ENCODE results near the gene NFX1.
"Not testable (repeated sequence)": the region's sequence is repeated elsewhere in the genome, so short reads cannot be mapped to it uniquely, and the experiment has no call there.

Gene NFX1

GRCh38 chr9:33309903-33310302 is 19.6 kb downstream of the NFX1 start:
- Histone ChIP-seq H3K27ac (ENCODE audit: low read depth, low read length) (no peak overlapping the region), H3K4me1 (ENCODE audit: control insufficient read depth, insufficient read depth, low read length) (no peaks in the 10 kb centered on the region), H3K9me3 (ENCODE audit: control insufficient read depth, insufficient read depth, low read depth, low read length) (no peaks in the 10 kb centered on the region), H3K27me3 (ENCODE audit: control insufficient read depth, insufficient read depth, low read length) (no peaks in the 10 kb centered on the region), H3K4me3 (ENCODE audit: low read depth, low read length) (no peak overlapping the region), H3K36me3 (ENCODE audit: control insufficient read depth, insufficient read depth, low read length) (peaks cover 96% of the 10 kb centered on the region), H3K9ac (ENCODE audit: low read length) (no peak overlapping the region)

GRCh38 chr9:33310748-33311147 is 20.4 kb downstream of the NFX1 start:
- H3K4me3 ChIP-seq (ENCODE audit: low read depth, low read length), result no peak overlapping the region
- H3K27me3 ChIP-seq (ENCODE audit: control insufficient read depth, insufficient read depth, low read length), result no peaks in the 10 kb centered on the region
- H3K27ac ChIP-seq (ENCODE audit: low read depth, low read length), result no peak overlapping the region
- no peaks in the 10 kb centered on the region for H3K4me1 ChIP-seq (ENCODE audit: control insufficient read depth, insufficient read depth, low read length)
- no peaks in the 10 kb centered on the region for H3K9me3 ChIP-seq (ENCODE audit: control insufficient read depth, insufficient read depth, low read depth, low read length)
- H3K36me3 ChIP-seq (ENCODE audit: control insufficient read depth, insufficient read depth, low read length), result peaks cover 92% of the 10 kb centered on the region
- H3K9ac ChIP-seq (ENCODE audit: low read length), result no peak overlapping the region

DNA sequence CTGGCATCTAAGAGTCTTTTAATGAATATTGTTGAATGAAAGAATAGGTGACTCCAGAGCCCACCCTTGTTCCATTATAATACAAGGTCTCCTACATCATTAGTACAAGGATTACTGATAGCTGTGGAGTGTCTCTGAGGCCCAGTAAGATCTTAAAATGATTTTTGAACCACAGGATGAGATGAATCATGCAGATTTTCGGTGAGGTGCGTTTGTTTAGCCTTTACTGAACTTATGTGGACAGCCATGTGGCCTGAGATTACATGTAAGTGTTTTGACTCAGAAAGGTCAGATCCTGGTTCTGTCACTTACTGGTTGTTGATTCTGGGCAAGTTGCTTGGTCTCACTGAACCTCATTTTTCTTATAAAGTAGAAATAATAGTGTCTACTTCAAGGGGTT is 21.6 kb downstream of the NFX1 start:
- Histone ChIP-seq H3K9ac (ENCODE audit: low read length) (no peak overlapping the region), H3K27me3 (ENCODE audit: control insufficient read depth, insufficient read depth, low read length) (no peaks in the 10 kb centered on the region), H3K9me3 (ENCODE audit: control insufficient read depth, insufficient read depth, low read depth, low read length) (no peaks in the 10 kb centered on the region), H3K4me1 (ENCODE audit: control insufficient read depth, insufficient read depth, low read length) (no peaks in the 10 kb centered on the region), H3K4me3 (ENCODE audit: low read depth, low read length) (no peak overlapping the region), H3K36me3 (ENCODE audit: control insufficient read depth, insufficient read depth, low read length) (peaks cover 85% of the 10 kb centered on the region), H3K27ac (ENCODE audit: low read depth, low read length) (no peak overlapping the region)

- H3K27ac ChIP-seq (ENCODE audit: low read depth, low read length), result no peak overlapping the region
Measured at GRCh38 chr9:33315371-33315770, 25.1 kb downstream of the NFX1 start.

DNA sequence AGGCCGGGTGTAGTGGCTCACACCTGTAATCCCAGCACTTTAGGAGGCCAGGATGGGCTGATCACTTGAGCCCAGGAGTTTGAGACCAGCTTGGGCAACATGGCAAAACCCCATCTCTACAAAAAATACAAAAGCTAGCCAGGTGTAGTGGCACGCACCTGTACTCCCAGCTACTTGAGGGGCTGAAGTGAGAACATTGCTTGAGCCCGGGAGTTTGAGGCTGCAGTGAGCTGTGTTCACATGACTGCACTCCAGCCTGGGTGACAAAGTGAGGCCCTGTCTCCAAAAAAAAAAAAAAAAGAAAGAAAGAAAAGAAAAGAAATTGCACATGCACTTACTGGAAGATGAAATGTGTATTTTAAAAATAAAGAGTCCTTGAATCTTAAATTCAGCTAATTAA is 26.8 kb downstream of the NFX1 start:
- H3K9me3 ChIP-seq (ENCODE audit: control insufficient read depth, insufficient read depth, low read depth, low read length); H3K4me1 ChIP-seq (ENCODE audit: control insufficient read depth, insufficient read depth, low read length); H3K27me3 ChIP-seq (ENCODE audit: control insufficient read depth, insufficient read depth, low read length); H3K9ac ChIP-seq (ENCODE audit: low read length); H3K27ac ChIP-seq (ENCODE audit: low read depth, low read length); H3K4me3 ChIP-seq (ENCODE audit: low read depth, low read length): not testable (repeated sequence)
- peaks cover 78% of the 10 kb centered on the region for H3K36me3 ChIP-seq (ENCODE audit: control insufficient read depth, insufficient read depth, low read length)

More at GRCh38 chr9:33315371-33315770, 25.1 kb downstream of the NFX1 start:
- Histone ChIP-seq H3K9ac (ENCODE audit: low read length) (no peak overlapping the region), H3K9me3 (ENCODE audit: control insufficient read depth, insufficient read depth, low read depth, low read length) (no peaks in the 10 kb centered on the region), H3K36me3 (ENCODE audit: control insufficient read depth, insufficient read depth, low read length) (peaks cover 76% of the 10 kb centered on the region), H3K4me3 (ENCODE audit: low read depth, low read length) (no peak overlapping the region), H3K4me1 (ENCODE audit: control insufficient read depth, insufficient read depth, low read length) (no peaks in the 10 kb centered on the region), H3K27me3 (ENCODE audit: control insufficient read depth, insufficient read depth, low read length) (no peaks in the 10 kb centered on the region)

GRCh38 chr9:33318225-33318624 is 27.9 kb downstream of the NFX1 start:
- H3K9me3 ChIP-seq (ENCODE audit: control insufficient read depth, insufficient read depth, low read depth, low read length), result no peaks in the 10 kb centered on the region
- H3K4me3 ChIP-seq (ENCODE audit: low read depth, low read length), result no peak overlapping the region
- H3K27me3 ChIP-seq (ENCODE audit: control insufficient read depth, insufficient read depth, low read length), result no peaks in the 10 kb centered on the region
- H3K4me1 ChIP-seq (ENCODE audit: control insufficient read depth, insufficient read depth, low read length), result no peaks in the 10 kb centered on the region
- no peak overlapping the region for H3K27ac ChIP-seq (ENCODE audit: low read depth, low read length)
- H3K9ac ChIP-seq (ENCODE audit: low read length), result no peak overlapping the region
- peaks cover 78% of the 10 kb centered on the region for H3K36me3 ChIP-seq (ENCODE audit: control insufficient read depth, insufficient read depth, low read length)

DNA sequence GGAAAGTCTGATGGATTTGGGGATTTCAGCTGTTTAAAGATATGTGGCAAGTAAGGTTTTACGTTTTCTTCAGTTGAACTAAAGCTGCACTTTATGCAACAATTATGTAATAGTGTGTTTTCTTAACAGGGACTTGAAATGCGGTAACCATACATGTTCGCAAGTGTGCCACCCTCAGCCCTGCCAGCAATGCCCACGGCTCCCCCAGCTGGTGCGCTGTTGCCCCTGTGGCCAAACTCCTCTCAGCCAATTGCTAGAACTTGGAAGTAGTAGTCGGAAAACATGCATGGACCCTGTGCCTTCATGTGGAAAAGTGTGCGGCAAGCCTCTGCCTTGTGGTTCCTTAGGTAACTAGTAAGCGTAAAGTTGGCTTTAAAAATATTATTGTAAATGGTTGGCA is 28.5 kb downstream of the NFX1 start:
- H3K4me3 ChIP-seq (ENCODE audit: low read depth, low read length), result no peak overlapping the region
- no peak overlapping the region for H3K27ac ChIP-seq (ENCODE audit: low read depth, low read length)
- H3K4me1 ChIP-seq (ENCODE audit: control insufficient read depth, insufficient read depth, low read length), result no peaks in the 10 kb centered on the region
- H3K9ac ChIP-seq (ENCODE audit: low read length), result no peak overlapping the region
- peaks cover 73% of the 10 kb centered on the region for H3K36me3 ChIP-seq (ENCODE audit: control insufficient read depth, insufficient read depth, low read length)
- H3K27me3 ChIP-seq (ENCODE audit: control insufficient read depth, insufficient read depth, low read length), result no peaks in the 10 kb centered on the region
- H3K9me3 ChIP-seq (ENCODE audit: control insufficient read depth, insufficient read depth, low read depth, low read length), result no peaks in the 10 kb centered on the region

DNA sequence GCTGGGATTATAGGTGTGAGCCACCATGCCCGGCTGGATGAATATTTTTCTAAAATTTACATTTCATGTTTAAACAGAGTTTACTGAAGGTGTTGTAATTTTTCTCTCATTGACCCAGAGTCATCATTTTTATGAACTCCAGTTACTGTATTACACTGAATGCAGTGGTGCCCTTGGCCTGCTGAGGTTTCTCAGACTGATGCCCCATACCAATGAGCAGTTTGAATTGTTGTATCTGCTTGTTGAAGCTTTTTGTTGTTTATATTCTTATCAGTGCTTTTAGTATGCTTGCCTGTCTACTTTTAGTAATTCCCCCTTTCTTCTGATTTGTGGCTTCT is 29.9 kb downstream of the NFX1 start:
- H3K4me3 ChIP-seq (ENCODE audit: low read depth, low read length), result no peak overlapping the region
- 0 out of 2 replicates have a peak, but pooled peaks cover 2% of the 10 kb centered on the region for H3K9me3 ChIP-seq (ENCODE audit: control insufficient read depth, insufficient read depth, low read depth, low read length)
- H3K4me1 ChIP-seq (ENCODE audit: control insufficient read depth, insufficient read depth, low read length), result no peaks in the 10 kb centered on the region
- H3K27me3 ChIP-seq (ENCODE audit: control insufficient read depth, insufficient read depth, low read length), result no peaks in the 10 kb centered on the region
- peaks cover 69% of the 10 kb centered on the region for H3K36me3 ChIP-seq (ENCODE audit: control insufficient read depth, insufficient read depth, low read length)
- H3K27ac ChIP-seq (ENCODE audit: low read depth, low read length), result no peak overlapping the region
- H3K9ac ChIP-seq (ENCODE audit: low read length), result no peak overlapping the region

- Histone ChIP-seq H3K36me3 (ENCODE audit: control insufficient read depth, insufficient read depth, low read length) (peaks cover 65% of the 10 kb centered on the region), H3K9me3 (ENCODE audit: control insufficient read depth, insufficient read depth, low read depth, low read length) (0 out of 2 replicates have a peak, but pooled peaks cover 2% of the 10 kb centered on the region), H3K27me3 (ENCODE audit: control insufficient read depth, insufficient read depth, low read length) (no peaks in the 10 kb centered on the region), H3K4me3 (ENCODE audit: low read depth, low read length) (no peak overlapping the region), H3K9ac (ENCODE audit: low read length) (no peak overlapping the region), H3K27ac (ENCODE audit: low read depth, low read length) (no peak overlapping the region), H3K4me1 (ENCODE audit: control insufficient read depth, insufficient read depth, low read length) (no peaks in the 10 kb centered on the region)
Measured at GRCh38 chr9:33320568-33321261, 30.4 kb downstream of the NFX1 start.

DNA sequence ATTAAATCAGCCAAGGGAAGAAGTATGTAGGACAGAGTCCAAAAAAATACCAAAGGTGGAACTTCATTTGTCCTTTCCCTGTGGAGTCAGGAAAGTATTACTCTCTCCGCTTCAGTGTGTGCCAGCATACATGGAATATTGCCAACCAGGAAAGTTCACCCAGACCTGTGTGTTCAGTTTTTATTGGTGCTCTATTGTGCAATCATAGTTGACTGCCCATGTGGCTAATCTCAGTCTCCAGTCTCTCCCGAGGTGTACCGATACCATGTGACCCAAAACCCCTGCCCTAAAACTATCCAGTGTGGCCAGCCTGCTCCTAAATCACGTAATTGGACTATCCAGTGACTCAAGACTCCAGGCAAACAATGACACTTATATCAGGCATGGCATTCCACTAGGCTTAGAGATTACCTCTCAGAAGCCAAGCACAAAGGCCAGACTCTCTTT is 38.8 kb downstream of the NFX1 start:
- Histone ChIP-seq H3K9me3 (ENCODE audit: control insufficient read depth, insufficient read depth, low read depth, low read length) (0 out of 2 replicates have a peak, but pooled peaks cover 2% of the 10 kb centered on the region), H3K27me3 (ENCODE audit: control insufficient read depth, insufficient read depth, low read length) (no peaks in the 10 kb centered on the region), H3K27ac (ENCODE audit: low read depth, low read length) (no peak overlapping the region), H3K36me3 (ENCODE audit: control insufficient read depth, insufficient read depth, low read length) (peaks cover 60% of the 10 kb centered on the region), H3K9ac (ENCODE audit: low read length) (no peak overlapping the region), H3K4me1 (ENCODE audit: control insufficient read depth, insufficient read depth, low read length) (no peaks in the 10 kb centered on the region), H3K4me3 (ENCODE audit: low read depth, low read length) (no peak overlapping the region)

DNA sequence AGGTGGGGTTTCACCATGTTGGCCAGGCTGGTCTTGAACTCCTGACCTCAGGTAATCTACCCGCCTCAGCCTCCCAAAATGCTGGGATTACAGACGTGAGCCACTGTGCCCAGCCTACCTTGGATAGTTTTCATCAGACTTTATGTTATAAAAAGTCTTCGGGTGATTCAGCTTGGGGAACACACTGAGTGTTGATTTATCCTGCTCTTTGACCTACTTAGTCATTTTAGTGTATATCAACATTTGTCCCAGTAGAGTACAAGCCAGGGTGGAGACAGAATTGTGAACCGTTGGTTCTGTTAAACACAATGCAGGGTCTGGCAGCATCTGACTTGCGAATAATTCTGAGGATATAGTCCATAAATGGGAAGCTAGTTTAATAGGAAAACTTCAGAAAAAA is 39.7 kb downstream of the NFX1 start:
- H3K27me3 ChIP-seq (ENCODE audit: control insufficient read depth, insufficient read depth, low read length), result no peaks in the 10 kb centered on the region
- H3K4me1 ChIP-seq (ENCODE audit: control insufficient read depth, insufficient read depth, low read length), result no peaks in the 10 kb centered on the region
- H3K36me3 ChIP-seq (ENCODE audit: control insufficient read depth, insufficient read depth, low read length), result peaks cover 64% of the 10 kb centered on the region
- H3K27ac ChIP-seq (ENCODE audit: low read depth, low read length), result no peak overlapping the region
- no peak overlapping the region for H3K9ac ChIP-seq (ENCODE audit: low read length)
- no peak overlapping the region for H3K4me3 ChIP-seq (ENCODE audit: low read depth, low read length)
- no peaks in the 10 kb centered on the region for H3K9me3 ChIP-seq (ENCODE audit: control insufficient read depth, insufficient read depth, low read depth, low read length)
